Kidney (tissue), 14 donors: ENCODE data around the gene NPR3. TPM values are rescaled to one million over a fixed set of nuclear protein-coding genes. Genes with fewer than 3 reads are reported as not detected.
A peak's percentile ranks its signal among the peaks of the same experiment; 100 is the strongest.

ENCODE experiments used
- DNase-seq, 5 donors: peaks; one replicate each; pipeline ENCODE4 v3.0.0-alpha.2; 2013 to 2020
- FAIRE-seq: peaks from 2 replicates; lab custom pipeline; 2012; peaks lifted over from hg19 to GRCh38; lab: Jason Lieb, UNC
- H3K27ac ChIP-seq, 2 donors: one replicate each; pipeline ENCODE4 v1.7.0; 2013; ENCODE audit warnings: low read depth in 2 of 2, low read length in 2 of 2, inconsistent platforms in 1 of 2
- H3K27me3 ChIP-seq: one replicate; pipeline ENCODE4 v1.7.1; 2013; ENCODE audit warnings: low read length, inconsistent platforms; ENCODE audit not compliant: control insufficient read depth, insufficient read depth
- H3K36me3 ChIP-seq, 3 donors: one replicate each; pipeline versions ENCODE4 v1.7.0 to v1.7.1; 2013; ENCODE audit warnings: low read length in 3 of 3, control low read depth in 1 of 3, inconsistent platforms in 1 of 3; ENCODE audit not compliant: insufficient read depth in 3 of 3, control insufficient read depth in 2 of 3
- H3K4me1 ChIP-seq, 3 donors: one replicate each; pipeline versions ENCODE4 v1.7.0 to v1.7.1; 2013; ENCODE audit warnings: low read length in 3 of 3, inconsistent platforms in 1 of 3, low read depth in 1 of 3; ENCODE audit not compliant: control insufficient read depth in 2 of 3, insufficient read depth in 2 of 3
- H3K4me3 ChIP-seq, 3 donors: one replicate each; pipeline versions ENCODE4 v1.7.0 to v1.8.1; 2013; ENCODE audit warnings: low read length in 3 of 3, control low read depth in 1 of 3, inconsistent platforms in 1 of 3
- H3K9ac ChIP-seq, 3 donors: one replicate each; pipeline versions ENCODE4 v1.7.0 to v1.7.1; 2013; ENCODE audit warnings: low read length in 3 of 3, control low read depth in 1 of 3, inconsistent platforms in 1 of 3
- H3K9me3 ChIP-seq, 3 donors: one replicate each; pipeline versions ENCODE4 v1.7.0 to v1.7.1; 2013; ENCODE audit warnings: low read length in 3 of 3, control low read depth in 1 of 3, inconsistent platforms in 1 of 3; ENCODE audit not compliant: control insufficient read depth in 2 of 3, insufficient read depth in 1 of 3
- intact Hi-C: fragments of 100-400 bp; cut with DNase I; formaldehyde crosslinking; loops from one replicate; pipeline ENCODE4 v1.11.1; 2022
- polyA plus RNA-seq: library from polyadenylated mRNA; stranded (reverse); fragments of 350-450 nt; fragmentation: Illumina TruSeq; extraction: RNeasy Lipid Tissue Mini Kit (QIAGEN cat#74804); gene quantifications from one replicate; pipeline ENCODE4 v1.2.3, GENCODE V29; 2014; ENCODE audit warnings: low read depth, low replicate concordance; ENCODE audit not compliant: insufficient read depth
- total RNA-seq: library from RNA; stranded (reverse); fragmentation: NEBNext Ultra II Directional; extraction: Animal tissue kit (Norgen Biotek cat#: 25700); gene quantifications from one replicate; pipeline ENCODE4 v1.2.1, GENCODE V29; 2021
- TF ChIP-seq, protein P1 (sequence below): IDR thresholded peaks from 3 replicates; pipeline ENCODE4 v1.5.1; 2012; ENCODE audit warnings: mild to moderate bottlenecking, moderate library complexity, borderline replicate concordance; ENCODE audit not compliant: insufficient read depth; ENCODE audit errors: extremely low read depth
- donor health status: control.
- donor health status: control.
- donor health status: control.
- donor health status: control.
- donor health status: control.
- donor health status: DM: yes; HTN: yes; CAD: no.
- donor health status: Normal renal cell carcinoma (clear cell type).

The NPR3 gene
- total and polyA plus RNA-seq, 2 donors from 2014 or later, result 12.5 to 33.7 TPM

DNA sequence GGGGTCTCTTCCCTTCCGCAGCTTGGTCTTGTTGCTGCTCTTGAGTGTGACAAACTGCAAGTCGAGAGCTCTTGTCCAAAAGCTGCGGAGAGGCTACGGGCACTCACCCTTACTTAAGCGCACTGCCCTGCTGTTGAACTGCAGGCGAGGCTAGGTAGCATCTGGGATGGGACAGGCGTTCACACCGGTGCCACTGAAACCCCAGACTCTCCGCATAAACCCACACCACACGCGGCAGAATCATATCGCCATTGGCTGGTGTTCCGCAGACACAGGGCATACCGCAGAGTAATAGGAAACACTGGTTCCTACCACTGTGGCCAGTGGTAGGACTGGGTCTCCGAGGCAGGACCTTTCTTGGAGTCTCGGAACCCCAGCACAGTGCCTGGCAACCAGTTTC, 2.2 kb upstream of the NPR3 start:
- Histone ChIP-seq H3K4me3 (peak overlapping the region in 2 of 3 donors; percentile 69 to 85), H3K4me1 (peaks cover 0 to 8% (median 2%) of the 10 kb centered on the region in 3 donors), H3K27me3 (peaks cover 4% of the 10 kb centered on the region), H3K9me3 (no peaks in the 10 kb centered on the region), H3K9ac (no peak overlapping the region), H3K27ac (peak overlapping the region; percentile 82 to 86), H3K36me3 (no peaks in the 10 kb centered on the region)
- FAIRE-seq (no peak), DNase-seq (peak in 4 of 5 donors; percentile 21 to 53 (median 35))
- intact Hi-C loops, result no loop called here
- TF ChIP-seq, protein P1, sequence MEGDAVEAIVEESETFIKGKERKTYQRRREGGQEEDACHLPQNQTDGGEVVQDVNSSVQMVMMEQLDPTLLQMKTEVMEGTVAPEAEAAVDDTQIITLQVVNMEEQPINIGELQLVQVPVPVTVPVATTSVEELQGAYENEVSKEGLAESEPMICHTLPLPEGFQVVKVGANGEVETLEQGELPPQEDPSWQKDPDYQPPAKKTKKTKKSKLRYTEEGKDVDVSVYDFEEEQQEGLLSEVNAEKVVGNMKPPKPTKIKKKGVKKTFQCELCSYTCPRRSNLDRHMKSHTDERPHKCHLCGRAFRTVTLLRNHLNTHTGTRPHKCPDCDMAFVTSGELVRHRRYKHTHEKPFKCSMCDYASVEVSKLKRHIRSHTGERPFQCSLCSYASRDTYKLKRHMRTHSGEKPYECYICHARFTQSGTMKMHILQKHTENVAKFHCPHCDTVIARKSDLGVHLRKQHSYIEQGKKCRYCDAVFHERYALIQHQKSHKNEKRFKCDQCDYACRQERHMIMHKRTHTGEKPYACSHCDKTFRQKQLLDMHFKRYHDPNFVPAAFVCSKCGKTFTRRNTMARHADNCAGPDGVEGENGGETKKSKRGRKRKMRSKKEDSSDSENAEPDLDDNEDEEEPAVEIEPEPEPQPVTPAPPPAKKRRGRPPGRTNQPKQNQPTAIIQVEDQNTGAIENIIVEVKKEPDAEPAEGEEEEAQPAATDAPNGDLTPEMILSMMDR, result no peak

DNA sequence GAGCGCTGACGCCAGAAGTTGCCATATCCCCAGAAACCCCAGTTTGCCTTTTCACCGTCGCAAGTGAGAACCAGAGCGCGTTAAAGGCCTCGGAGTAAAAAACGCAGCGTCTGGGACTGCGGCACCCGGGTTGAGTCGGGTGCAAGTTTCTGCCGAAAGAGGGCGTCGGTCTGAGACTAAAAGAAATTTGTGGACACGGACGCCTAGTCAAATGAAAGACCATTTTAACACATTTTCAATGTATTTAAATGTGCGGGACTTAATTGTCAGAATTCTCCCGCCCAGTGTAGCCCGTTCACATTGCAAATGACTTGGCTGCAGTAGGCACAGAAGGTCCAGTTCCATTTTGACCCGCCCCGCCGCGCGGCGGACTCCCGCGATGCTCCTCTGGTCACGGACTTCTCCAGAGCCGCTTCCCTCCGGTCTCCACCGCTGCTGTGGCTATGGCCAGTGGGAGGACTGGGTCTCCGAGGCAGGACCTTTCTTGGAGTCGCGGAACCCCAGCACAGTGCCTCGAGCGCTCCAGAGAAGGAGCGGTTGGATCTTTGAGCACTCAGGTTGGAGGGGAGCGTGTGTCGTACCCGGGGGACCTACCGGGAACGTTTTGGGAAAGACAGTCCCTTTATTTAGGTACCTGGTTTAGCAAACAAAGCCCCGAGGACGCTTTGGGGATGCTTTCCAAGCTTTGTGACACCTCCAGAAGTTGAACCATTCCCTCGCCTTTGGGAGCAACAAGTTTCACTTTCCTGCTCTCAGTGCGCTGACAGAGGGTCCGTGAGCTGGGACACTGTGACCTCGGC, 1.2 kb upstream of the NPR3 start:
- Histone ChIP-seq H3K4me3 (peak overlapping the region; percentile 69 to 86 (median 85)), H3K27me3 (peaks cover 6% of the 10 kb centered on the region), H3K4me1 (peaks cover 0 to 11% (median 2%) of the 10 kb centered on the region in 3 donors), H3K9me3 (no peaks in the 10 kb centered on the region), H3K36me3 (no peaks in the 10 kb centered on the region), H3K9ac (peak overlapping the region; percentile 34 to 80 (median 65)), H3K27ac (peak overlapping the region; percentile 82 to 86)
- FAIRE-seq, result no peak
- TF ChIP-seq, protein P1, result peak; percentile 51
- intact Hi-C loops, result no loop called here
- DNase-seq, result peak; percentile 76 to 93 (median 90)

DNA sequence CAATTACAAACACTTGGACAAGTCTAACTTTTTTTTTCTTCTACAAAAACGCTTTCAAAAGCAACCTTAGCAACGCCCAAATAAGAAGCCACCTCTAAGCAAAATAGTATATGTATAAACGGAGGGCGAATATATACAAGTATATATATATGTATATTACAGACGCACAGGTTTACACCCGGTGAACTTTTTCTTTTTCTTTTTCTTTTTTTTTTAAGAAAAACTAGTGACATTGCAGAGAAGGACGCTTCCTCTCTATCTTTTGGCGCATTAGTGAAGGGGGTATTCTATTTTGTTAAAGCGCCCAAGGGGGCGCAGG, 200 bp downstream of the NPR3 start:
- no peaks in the 10 kb centered on the region for H3K36me3 ChIP-seq
- no peak for FAIRE-seq
- TF ChIP-seq, protein P1, result no peak
- intact Hi-C loops, result no loop called here
- H3K9me3 ChIP-seq, result no peaks in the 10 kb centered on the region
- H3K27me3 ChIP-seq, result peaks cover 7% of the 10 kb centered on the region
- H3K4me3 ChIP-seq, result peak overlapping the region; percentile 46 to 85 (median 58)
- H3K4me1 ChIP-seq, result peaks cover 0 to 4% (median 2%) of the 10 kb centered on the region in 3 donors
- peak overlapping the region in 2 of 3 donors; percentile 36 to 84 for H3K9ac ChIP-seq
- no peak for DNase-seq
- H3K27ac ChIP-seq, result peak overlapping the region; percentile 79 to 87
